ENCODE measurements around the gene HTRA1. TPM values are rescaled to one million over a fixed set of nuclear protein-coding genes. Genes with fewer than 3 reads are reported as not detected.

HTRA1 gene
- total and polyA plus RNA-seq, 7 experiments from 2014 or later, result 0.22 to 0.64 (median 0.40) TPM; not detected in 3

- H3K36me3 ChIP-seq (ENCODE audit: control insufficient read depth in 2 of 3, insufficient read depth in 3 of 3, low read length in 3 of 3), result no peaks in the 10 kb centered on the region
- no peaks in the 10 kb centered on the region for H3K27me3 ChIP-seq (ENCODE audit: control insufficient read depth in 2 of 2, insufficient read depth in 2 of 2, low read length in 2 of 2)
- H3K36me3 Mint-ChIP-seq, result peaks cover 0 to 7% (median 0%) of the 10 kb centered on the region in 5 donors
- H3K9me3 Mint-ChIP-seq, result peaks cover 0 to 11% (median 4%) of the 10 kb centered on the region in 11 donors
- H3K27me3 Mint-ChIP-seq, result peaks cover 0 to 11% (median 8%) of the 10 kb centered on the region in 5 donors
- H3K4me3 ChIP-seq (ENCODE audit: low read length), result no peak overlapping the region
- H3K4me1 ChIP-seq (ENCODE audit: control insufficient read depth in 2 of 2, insufficient read depth in 2 of 2, low read length in 2 of 2), result no peaks in the 10 kb centered on the region
- CTCF ChIA-PET, result interaction anchor here (1.1 kb wide), 1 partner anchor 10 kb away, joined by 3 read pairs; no protein-coding TSS in a partner anchor
- POLR2A ChIA-PET, result no interaction called here
- intact Hi-C loops (cut with micrococcal nuclease), result no loop called here
- H3K4me3 Mint-ChIP-seq, result no peak overlapping the region
- H3K27ac ChIP-seq (ENCODE audit: low read depth, low read length), result no peak overlapping the region
- ATAC-seq (no peak), DNase-seq (no peak)
- H3K27ac Mint-ChIP-seq, result no peak overlapping the region
- no peaks in the 10 kb centered on the region for H3K4me1 Mint-ChIP-seq
- no peaks in the 10 kb centered on the region for H3K9me3 ChIP-seq (ENCODE audit: control insufficient read depth in 2 of 3, low read length in 3 of 3)
These were observed 20.1 kb downstream of the HTRA1 start for GRCh38 chr10:122481296-122482056.

DNA sequence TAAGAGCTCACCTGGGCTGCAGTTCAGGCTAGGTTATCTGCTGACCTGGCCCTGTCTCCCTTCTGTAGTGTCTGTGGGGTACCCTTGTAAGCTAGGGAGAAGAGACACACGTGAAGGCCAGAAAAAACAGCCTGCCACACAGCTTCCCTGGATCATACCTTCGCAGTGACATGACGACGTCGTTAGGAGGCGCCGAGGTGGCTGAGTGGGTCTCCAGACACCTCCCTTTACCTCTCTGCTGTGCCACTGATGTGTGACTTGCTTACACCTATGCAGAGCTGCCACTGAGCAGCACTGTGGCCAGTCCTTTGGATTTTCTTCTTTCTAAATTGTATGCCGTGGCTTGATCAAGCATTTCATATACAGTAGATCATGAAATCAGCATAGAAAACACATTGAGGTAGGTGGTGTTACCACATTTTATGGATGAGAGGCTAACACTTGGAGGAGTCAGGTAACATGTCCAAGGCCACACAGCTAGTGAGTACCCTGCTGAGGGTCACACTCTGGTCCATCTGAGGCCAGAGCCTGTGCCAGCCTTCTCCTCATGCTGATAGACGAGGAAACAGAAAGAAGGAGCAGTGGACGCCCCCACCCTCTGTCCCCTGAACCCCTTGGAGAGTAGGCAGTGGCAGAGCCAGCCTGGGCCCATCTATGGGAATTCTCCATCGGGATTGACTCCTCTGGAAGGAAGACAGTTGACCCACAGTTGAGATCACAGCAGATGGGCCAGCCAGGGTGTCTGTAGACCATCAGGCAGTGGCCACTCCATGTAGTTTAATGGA lies 23.1 kb downstream of the HTRA1 start:
- Mint-ChIP-seq H3K36me3 (peaks cover 0 to 7% (median 0%) of the 10 kb centered on the region in 5 donors), H3K4me1 (no peaks in the 10 kb centered on the region), H3K27me3 (peaks cover 4 to 15% (median 6%) of the 10 kb centered on the region in 5 donors), H3K4me3 (no peak overlapping the region), H3K27ac (no peak overlapping the region), H3K9me3 (peaks cover 0 to 11% (median 4%) of the 10 kb centered on the region in 11 donors)
- H3K4me1 ChIP-seq (ENCODE audit: control insufficient read depth in 2 of 2, insufficient read depth in 2 of 2, low read length in 2 of 2), result no peaks in the 10 kb centered on the region
- H3K9me3 ChIP-seq (ENCODE audit: control insufficient read depth in 2 of 3, low read length in 3 of 3), result no peaks in the 10 kb centered on the region
- H3K36me3 ChIP-seq (ENCODE audit: control insufficient read depth in 2 of 3, insufficient read depth in 3 of 3, low read length in 3 of 3), result no peaks in the 10 kb centered on the region
- intact Hi-C loops (cut with micrococcal nuclease), result no loop called here
- ChIA-PET CTCF (no interaction called here), POLR2A (no interaction called here)
- ATAC-seq (no peak), DNase-seq (no peak)
- no peak overlapping the region for H3K4me3 ChIP-seq (ENCODE audit: low read length)
- no peak overlapping the region for H3K27ac ChIP-seq (ENCODE audit: low read depth, low read length)
- no peaks in the 10 kb centered on the region for H3K27me3 ChIP-seq (ENCODE audit: control insufficient read depth in 2 of 2, insufficient read depth in 2 of 2, low read length in 2 of 2)

DNA sequence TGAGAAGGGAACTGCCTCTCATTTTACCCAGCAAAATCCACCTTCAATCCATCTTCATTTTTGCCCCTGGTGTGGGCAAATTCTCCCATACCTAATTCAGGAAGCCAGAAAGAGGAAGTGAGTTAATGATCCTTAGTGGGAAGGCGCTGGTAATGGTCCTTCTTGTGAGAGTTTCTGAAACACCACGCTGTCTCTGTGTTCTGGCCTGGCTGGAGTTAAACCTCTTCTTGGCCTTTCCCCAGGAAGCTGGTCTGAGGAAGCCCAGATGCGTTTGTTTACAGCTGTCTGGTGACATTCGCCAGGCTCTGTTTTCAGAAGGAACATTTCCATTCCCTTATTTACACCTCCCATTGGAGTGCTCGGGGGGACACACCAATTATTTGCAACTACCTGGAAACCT lies 24.3 kb downstream of the HTRA1 start:
- peaks cover 0 to 7% (median 0%) of the 10 kb centered on the region in 5 donors for H3K36me3 Mint-ChIP-seq
- H3K4me1 Mint-ChIP-seq, result no peaks in the 10 kb centered on the region
- DNase-seq, result no peak
- Histone ChIP-seq H3K4me1 (ENCODE audit: control insufficient read depth in 2 of 2, insufficient read depth in 2 of 2, low read length in 2 of 2) (no peaks in the 10 kb centered on the region), H3K27me3 (ENCODE audit: control insufficient read depth in 2 of 2, insufficient read depth in 2 of 2, low read length in 2 of 2) (no peaks in the 10 kb centered on the region), H3K4me3 (ENCODE audit: low read length) (no peak overlapping the region), H3K9me3 (ENCODE audit: control insufficient read depth in 2 of 3, low read length in 3 of 3) (no peaks in the 10 kb centered on the region), H3K27ac (ENCODE audit: low read depth, low read length) (no peak overlapping the region), H3K36me3 (ENCODE audit: control insufficient read depth in 2 of 3, insufficient read depth in 3 of 3, low read length in 3 of 3) (no peaks in the 10 kb centered on the region)
- H3K27ac Mint-ChIP-seq, result no peak overlapping the region
- ChIA-PET POLR2A (no interaction called here), CTCF (no interaction called here)
- H3K27me3 Mint-ChIP-seq, result peaks cover 0 to 15% (median 9%) of the 10 kb centered on the region in 5 donors
- no peak overlapping the region for H3K4me3 Mint-ChIP-seq
- intact Hi-C loops (cut with micrococcal nuclease), result no loop called here
- peaks cover 0 to 11% (median 4%) of the 10 kb centered on the region in 11 donors for H3K9me3 Mint-ChIP-seq
- no peak for ATAC-seq

DNA sequence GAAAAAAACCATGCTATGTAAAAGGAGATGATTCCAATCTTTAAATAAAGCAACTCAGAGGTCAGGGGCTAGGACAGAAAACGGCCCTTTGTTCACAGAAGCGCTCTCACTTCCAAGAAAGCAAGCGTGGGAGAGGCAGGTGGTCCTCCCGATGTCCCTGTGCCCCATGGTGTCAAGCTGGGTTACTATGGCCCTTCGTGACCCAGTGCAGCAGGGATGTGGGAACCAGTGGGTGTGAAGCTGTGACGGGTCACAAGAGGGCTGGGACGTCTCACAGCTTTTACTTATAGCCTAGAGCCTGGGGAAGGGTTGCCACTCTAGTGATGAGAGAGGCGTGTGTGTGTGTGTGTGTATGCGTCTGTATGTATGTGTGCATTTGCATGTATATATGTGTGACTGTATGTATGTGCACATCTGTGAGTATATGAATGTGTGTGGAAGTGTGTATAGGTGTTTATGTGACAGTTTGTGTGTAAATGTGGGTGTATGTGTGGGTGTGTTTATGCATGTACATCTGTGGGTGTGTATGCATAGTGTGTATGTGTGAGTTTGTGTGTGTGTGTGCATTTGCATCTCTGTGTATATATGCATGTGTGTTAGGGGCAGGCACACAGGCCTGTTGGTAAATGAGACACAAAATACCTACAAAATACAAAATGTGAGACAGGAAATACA lies 25.2 kb downstream of the HTRA1 start:
- no peak overlapping the region for H3K27ac Mint-ChIP-seq
- H3K4me1 Mint-ChIP-seq, result peaks cover 0 to 2% (median 0%) of the 10 kb centered on the region in 7 donors
- ChIA-PET POLR2A (no interaction called here), CTCF (no interaction called here)
- no peak for ATAC-seq
- no peak overlapping the region for H3K4me3 Mint-ChIP-seq
- H3K9me3 Mint-ChIP-seq, result peaks cover 0 to 5% (median 3%) of the 10 kb centered on the region in 11 donors
- DNase-seq, result no peak
- H3K36me3 Mint-ChIP-seq, result peaks cover 0 to 6% (median 0%) of the 10 kb centered on the region in 5 donors
- intact Hi-C loops (cut with micrococcal nuclease), result no loop called here
- peaks cover 0 to 15% (median 9%) of the 10 kb centered on the region in 5 donors for H3K27me3 Mint-ChIP-seq
- Histone ChIP-seq H3K4me3 (ENCODE audit: low read length) (no peak overlapping the region), H3K4me1 (ENCODE audit: control insufficient read depth in 2 of 2, insufficient read depth in 2 of 2, low read length in 2 of 2) (peaks cover 0 to 5% of the 10 kb centered on the region in 2 donors), H3K27ac (ENCODE audit: low read depth, low read length) (no peak overlapping the region), H3K27me3 (ENCODE audit: control insufficient read depth in 2 of 2, insufficient read depth in 2 of 2, low read length in 2 of 2) (no peaks in the 10 kb centered on the region), H3K36me3 (ENCODE audit: control insufficient read depth in 2 of 3, insufficient read depth in 3 of 3, low read length in 3 of 3) (no peaks in the 10 kb centered on the region), H3K9me3 (ENCODE audit: control insufficient read depth in 2 of 3, low read length in 3 of 3) (no peaks in the 10 kb centered on the region)

GRCh38 chr10:122487174-122487765 lies 25.9 kb downstream of the HTRA1 start:
- H3K4me1 ChIP-seq (ENCODE audit: control insufficient read depth in 2 of 2, insufficient read depth in 2 of 2, low read length in 2 of 2), result peaks cover 0 to 9% of the 10 kb centered on the region in 2 donors
- ChIA-PET CTCF (interaction anchor here (0.6 kb wide), 1 partner anchor 493 kb away, joined by 3 read pairs; the partner anchor contains the start of gene PSTK), POLR2A (no interaction called here)
- H3K4me3 ChIP-seq (ENCODE audit: low read length), result no peak overlapping the region
- H3K27me3 ChIP-seq (ENCODE audit: control insufficient read depth in 2 of 2, insufficient read depth in 2 of 2, low read length in 2 of 2), result no peaks in the 10 kb centered on the region
- no peaks in the 10 kb centered on the region for H3K9me3 Mint-ChIP-seq
- H3K27ac ChIP-seq (ENCODE audit: low read depth, low read length), result no peak overlapping the region
- intact Hi-C loops (cut with micrococcal nuclease), result no loop called here
- H3K27ac Mint-ChIP-seq, result no peak overlapping the region
- no peak for ATAC-seq
- peaks cover 0 to 5% (median 0%) of the 10 kb centered on the region in 7 donors for H3K4me1 Mint-ChIP-seq
- H3K36me3 ChIP-seq (ENCODE audit: control insufficient read depth in 2 of 3, insufficient read depth in 3 of 3, low read length in 3 of 3), result no peaks in the 10 kb centered on the region
- peaks cover 0 to 3% (median 0%) of the 10 kb centered on the region in 5 donors for H3K36me3 Mint-ChIP-seq
- H3K27me3 Mint-ChIP-seq, result peaks cover 0 to 15% (median 9%) of the 10 kb centered on the region in 5 donors
- DNase-seq, result no peak
- no peak overlapping the region for H3K4me3 Mint-ChIP-seq
- H3K9me3 ChIP-seq (ENCODE audit: control insufficient read depth in 2 of 3, low read length in 3 of 3), result no peaks in the 10 kb centered on the region

DNA sequence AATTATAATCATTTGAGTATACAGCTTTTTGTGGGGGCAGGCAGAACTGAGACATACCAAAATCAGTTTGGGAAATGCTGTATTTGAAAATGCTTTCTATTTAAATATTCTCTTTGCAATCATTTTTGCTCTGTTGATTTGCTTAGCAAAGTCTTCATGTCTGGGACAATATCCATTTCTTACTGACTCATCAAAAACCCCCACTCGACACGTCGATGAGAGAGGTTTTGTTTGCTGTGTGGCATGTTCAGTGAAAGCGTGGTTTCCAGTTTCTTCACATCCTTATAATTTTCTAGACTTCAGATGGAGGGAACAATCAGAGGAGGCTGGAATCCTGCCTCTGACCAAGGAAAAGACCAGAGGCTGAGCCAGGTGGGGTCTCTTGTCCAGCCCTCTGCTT lies 28.9 kb downstream of the HTRA1 start:
- H3K4me3 Mint-ChIP-seq, result no peak overlapping the region
- ATAC-seq (no peak), DNase-seq (no peak)
- H3K9me3 Mint-ChIP-seq, result no peaks in the 10 kb centered on the region
- no peak overlapping the region for H3K27ac Mint-ChIP-seq
- H3K36me3 ChIP-seq (ENCODE audit: control insufficient read depth in 2 of 3, insufficient read depth in 3 of 3, low read length in 3 of 3), result no peaks in the 10 kb centered on the region
- H3K36me3 Mint-ChIP-seq, result no peaks in the 10 kb centered on the region
- peaks cover 0 to 5% (median 0%) of the 10 kb centered on the region in 7 donors for H3K4me1 Mint-ChIP-seq
- no peak overlapping the region for H3K27ac ChIP-seq (ENCODE audit: low read depth, low read length)
- no peaks in the 10 kb centered on the region for H3K27me3 ChIP-seq (ENCODE audit: control insufficient read depth in 2 of 2, insufficient read depth in 2 of 2, low read length in 2 of 2)
- peaks cover 4 to 14% (median 6%) of the 10 kb centered on the region in 5 donors for H3K27me3 Mint-ChIP-seq
- no peaks in the 10 kb centered on the region for H3K9me3 ChIP-seq (ENCODE audit: control insufficient read depth in 2 of 3, low read length in 3 of 3)
- peaks cover 0 to 9% of the 10 kb centered on the region in 2 donors for H3K4me1 ChIP-seq (ENCODE audit: control insufficient read depth in 2 of 2, insufficient read depth in 2 of 2, low read length in 2 of 2)
- intact Hi-C loops (cut with micrococcal nuclease), result no loop called here
- ChIA-PET POLR2A (no interaction called here), CTCF (no interaction called here)
- no peak overlapping the region for H3K4me3 ChIP-seq (ENCODE audit: low read length)

All from naive thymus-derived CD4-positive, alpha-beta T cell (primary cell).